ENCODE results near the gene SEZ6L.

Gene SEZ6L

GRCh38 chr22:26174280-26174679 lies 5.0 kb downstream of the SEZ6L start:
- no peak for DNase-seq (ENCODE audit: low read depth in 2 of 2)

DNA sequence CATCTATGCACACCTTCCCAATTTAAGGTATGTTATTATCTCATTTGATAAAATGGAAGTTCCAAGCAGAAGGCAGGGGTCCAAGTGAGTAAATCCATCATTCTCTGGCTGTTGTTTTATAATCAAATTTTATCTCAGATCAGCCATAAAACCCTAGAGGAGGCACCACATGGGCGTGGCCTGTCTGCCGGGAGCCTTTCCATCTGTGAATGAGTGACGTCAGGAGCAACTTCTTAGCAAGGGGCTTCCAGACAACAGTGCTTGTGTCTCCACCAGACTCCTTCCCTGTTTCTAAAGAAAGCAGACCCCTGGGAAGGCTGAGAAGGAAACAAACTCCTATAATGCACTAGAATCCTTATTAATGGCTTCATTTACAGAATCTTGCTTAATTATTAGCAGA lies 13.5 kb downstream of the SEZ6L start:
- no peak for DNase-seq (ENCODE audit: low read depth in 2 of 2)

- no peak for DNase-seq (ENCODE audit: low read depth in 2 of 2)
These were observed 15.9 kb downstream of the SEZ6L start for GRCh38 chr22:26185190-26185589.

- no peak for DNase-seq (ENCODE audit: low read depth in 2 of 2)
These were observed 19.1 kb downstream of the SEZ6L start for GRCh38 chr22:26188341-26188740.

- DNase-seq (ENCODE audit: low read depth in 2 of 2): no peak
These were observed 25.1 kb downstream of the SEZ6L start for GRCh38 chr22:26194313-26194712.

GRCh38 chr22:26194877-26195276 lies 25.6 kb downstream of the SEZ6L start:
- DNase-seq (ENCODE audit: low read depth in 2 of 2): no peak

GRCh38 chr22:26196657-26197056 lies 27.4 kb downstream of the SEZ6L start:
- DNase-seq (ENCODE audit: low read depth in 2 of 2): no peak

GRCh38 chr22:26197425-26197824 lies 28.2 kb downstream of the SEZ6L start:
- no peak for DNase-seq (ENCODE audit: low read depth in 2 of 2)

DNA sequence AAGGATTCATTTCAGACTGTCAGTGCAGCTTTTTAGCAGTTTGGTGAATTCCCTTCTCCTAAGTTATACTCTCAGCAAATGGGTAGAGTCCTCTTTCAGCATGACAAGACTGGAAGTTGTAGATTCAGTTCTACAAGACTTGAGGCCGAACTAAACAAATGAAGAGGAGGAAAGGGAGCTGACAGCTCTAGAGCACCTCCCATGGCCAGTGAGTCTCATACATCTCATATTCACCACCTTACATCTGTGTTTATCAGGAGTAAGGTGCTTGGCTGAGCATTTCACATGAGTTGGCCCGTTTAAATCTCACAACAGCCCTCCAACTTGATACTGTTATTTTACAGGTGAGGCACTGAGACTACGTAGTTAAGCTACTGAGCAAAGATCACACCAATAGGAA lies 30.4 kb downstream of the SEZ6L start:
- DNase-seq (ENCODE audit: low read depth in 2 of 2): no peak

GRCh38 chr22:26202280-26202924 lies 33.1 kb downstream of the SEZ6L start:
- DNase-seq (ENCODE audit: low read depth in 2 of 2): no peak

DNA sequence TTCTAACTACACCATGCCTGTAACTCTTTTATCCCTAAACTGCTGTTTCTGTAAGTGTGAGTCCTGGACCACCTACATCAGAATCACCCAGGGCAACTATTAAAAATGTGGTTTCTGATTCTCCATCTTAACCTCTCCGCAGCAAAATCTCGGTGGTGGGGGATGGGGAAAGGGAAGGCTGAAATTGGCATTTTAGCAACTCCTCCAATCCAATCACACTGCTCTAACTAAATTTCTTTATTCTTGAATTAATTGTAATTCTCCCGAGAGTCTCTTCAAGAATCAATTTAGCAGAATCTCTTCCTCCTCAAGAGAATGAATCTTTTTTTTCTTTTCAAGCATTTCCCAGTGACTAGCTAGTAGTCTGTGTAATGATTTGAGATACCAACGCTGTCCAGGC lies 36.2 kb downstream of the SEZ6L start:
- no peak for DNase-seq (ENCODE audit: low read depth in 2 of 2)

DNA sequence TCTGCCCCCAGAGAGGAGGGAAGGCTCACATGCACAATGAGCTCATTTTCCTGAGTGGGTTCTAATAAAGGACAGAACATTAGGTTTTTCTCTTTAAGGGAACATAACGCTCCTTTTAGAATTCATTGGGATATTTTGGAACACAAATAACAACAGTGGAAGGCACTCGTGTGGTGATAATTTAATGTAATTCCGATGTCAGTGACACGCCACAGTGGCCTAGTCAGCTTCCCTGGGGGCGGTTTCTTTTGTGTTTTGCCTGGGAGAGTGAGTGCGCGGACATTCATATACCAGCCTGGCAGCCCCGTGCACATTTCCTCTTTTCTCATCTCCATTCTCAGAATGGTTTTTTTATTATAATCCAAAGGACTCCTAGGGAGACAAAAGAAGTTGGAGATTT lies 41.1 kb downstream of the SEZ6L start:
- no peak for DNase-seq (ENCODE audit: low read depth in 2 of 2)

GRCh38 chr22:26213826-26214225 lies 44.6 kb downstream of the SEZ6L start:
- no peak for DNase-seq (ENCODE audit: low read depth in 2 of 2)

DNA sequence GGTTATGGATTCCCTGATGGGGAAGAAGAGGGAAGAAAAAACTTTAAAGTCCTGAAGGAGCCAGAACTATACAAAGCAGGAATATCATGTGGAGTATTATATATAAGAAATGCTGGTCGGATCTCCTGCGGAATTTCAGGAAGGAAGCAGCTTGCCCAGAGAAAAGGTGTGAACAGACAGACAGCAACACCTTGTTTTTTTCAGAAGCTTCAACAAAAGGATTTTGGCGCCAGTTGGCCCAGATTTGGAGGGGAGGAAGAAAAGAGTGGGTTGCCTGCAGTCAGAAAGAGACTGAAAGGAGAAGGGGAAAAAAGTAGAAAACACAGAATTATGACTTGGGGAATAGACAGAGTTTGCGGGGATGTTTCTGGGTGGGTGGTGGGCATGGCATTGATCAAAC lies 45.2 kb downstream of the SEZ6L start:
- no peak for DNase-seq (ENCODE audit: low read depth in 2 of 2)

- DNase-seq (ENCODE audit: low read depth in 2 of 2): no peak
These were observed 46.5 kb downstream of the SEZ6L start for GRCh38 chr22:26215736-26216135.

- DNase-seq (ENCODE audit: low read depth in 2 of 2): no peak
These were observed 55.9 kb downstream of the SEZ6L start for GRCh38 chr22:26225207-26225606.

- DNase-seq (ENCODE audit: low read depth in 2 of 2): no peak
These were observed 57.5 kb downstream of the SEZ6L start for GRCh38 chr22:26226538-26227297.

GRCh38 chr22:26229910-26230309 lies 60.6 kb downstream of the SEZ6L start:
- DNase-seq (ENCODE audit: low read depth in 2 of 2): no peak

DNA sequence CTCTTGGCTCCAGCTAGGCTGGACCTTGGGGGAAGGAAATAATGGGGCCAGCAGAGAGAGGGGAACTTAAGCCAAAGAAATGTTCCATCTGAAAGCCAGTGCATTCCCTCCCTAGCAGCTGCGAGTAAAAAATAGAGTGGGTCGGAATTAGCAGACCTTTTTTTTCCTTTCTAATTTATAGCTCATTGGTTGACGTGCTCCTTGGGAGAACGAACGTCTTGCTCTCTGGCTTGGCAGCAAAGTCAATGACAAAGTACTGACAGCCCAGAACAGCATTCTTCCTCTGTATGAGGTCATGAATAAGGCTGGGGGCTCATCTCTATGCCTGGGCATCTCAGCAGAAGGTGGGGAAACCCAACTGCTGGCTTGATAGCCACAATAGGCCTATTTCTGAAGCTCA lies 65.0 kb downstream of the SEZ6L start:
- DNase-seq (ENCODE audit: low read depth in 2 of 2): no peak

DNA sequence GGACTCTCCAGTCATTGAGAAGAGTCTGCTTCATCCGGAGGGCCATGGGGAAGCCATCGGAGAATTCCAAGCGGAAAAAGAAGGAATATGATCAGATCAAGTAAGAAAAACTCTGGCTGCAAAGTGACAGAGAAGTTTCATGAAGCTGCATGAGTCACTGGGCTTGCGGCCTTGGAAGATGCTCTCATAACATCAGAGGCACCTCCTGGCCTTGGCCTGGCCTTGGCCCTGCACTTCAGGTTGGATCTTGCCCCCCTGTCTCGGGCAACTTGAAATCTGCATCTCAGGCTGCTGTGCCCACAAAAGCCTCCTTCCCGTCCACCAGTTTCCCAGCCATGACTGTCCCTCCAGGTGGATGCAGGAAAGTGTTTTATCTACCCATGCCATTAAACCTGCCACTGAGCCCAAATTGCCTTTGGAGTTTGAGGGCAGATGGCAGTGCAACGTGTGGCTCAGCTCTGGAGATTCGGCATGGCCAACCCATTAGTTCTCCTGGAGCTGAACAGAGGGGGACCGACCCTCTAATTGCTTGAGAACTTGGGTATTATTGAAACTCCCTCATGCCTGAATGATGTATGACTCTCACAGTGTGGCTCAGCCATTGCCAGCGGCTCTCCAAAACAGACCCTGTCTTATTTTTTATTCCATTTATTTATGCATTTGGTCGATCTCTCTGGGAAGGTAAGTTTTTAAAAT lies 66.7 kb downstream of the SEZ6L start:
- DNase-seq (ENCODE audit: low read depth in 2 of 2): no peak

DNA sequence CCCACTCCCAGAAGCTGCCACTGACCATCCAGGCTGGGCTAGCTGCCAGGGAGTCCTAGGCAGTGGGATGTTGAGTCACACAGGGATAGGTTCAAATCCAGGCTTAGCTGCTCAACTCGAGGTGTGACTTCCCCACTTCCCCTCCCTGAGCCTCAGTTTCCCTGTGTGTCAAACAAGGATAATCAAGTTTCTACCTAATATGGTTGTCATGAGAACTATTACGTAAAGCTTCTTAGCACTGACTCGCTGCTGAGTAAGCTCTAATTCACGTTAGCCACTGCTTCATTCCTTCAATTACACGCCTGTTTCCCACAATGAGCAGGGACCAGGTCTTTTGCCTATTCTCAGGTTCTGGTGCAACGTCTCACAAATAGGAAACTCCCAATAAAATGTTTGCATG lies 67.7 kb downstream of the SEZ6L start:
- DNase-seq (ENCODE audit: low read depth in 2 of 2): no peak

- DNase-seq (ENCODE audit: low read depth in 2 of 2): no peak
These were observed 69.3 kb downstream of the SEZ6L start for GRCh38 chr22:26238596-26238995.

DNA sequence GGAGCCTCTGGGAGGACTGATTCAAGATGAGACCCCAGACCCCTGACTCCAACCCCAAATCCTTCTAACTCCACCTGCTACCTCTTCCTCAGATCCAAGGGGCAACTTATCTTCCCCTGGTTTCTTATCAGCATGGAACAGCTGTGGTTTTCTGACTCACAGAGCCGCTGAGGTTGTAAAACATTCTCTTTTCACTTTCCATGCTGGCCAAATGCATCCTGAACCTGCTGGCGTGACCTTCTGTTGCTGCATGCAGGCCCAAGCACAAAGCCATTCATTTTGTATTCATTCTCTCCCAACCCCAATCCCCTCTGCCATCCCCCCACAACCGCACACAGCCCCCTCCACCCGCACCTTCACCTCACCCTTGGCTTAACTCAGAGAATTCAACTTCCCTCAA lies 70.3 kb downstream of the SEZ6L start:
- no peak for DNase-seq (ENCODE audit: low read depth in 2 of 2)
